Brain pericyte (primary cell): Measurements from ENCODE around the gene NMNAT3.
"Not testable (repeated sequence)": the region's sequence is repeated elsewhere in the genome, so short reads cannot be mapped to it uniquely, and the experiment has no call there.

Source experiments
- DNase-seq: peaks from one replicate; pipeline ENCODE4 v3.0.0-alpha.2; 2012; ENCODE audit warnings: low read depth, low spot score

The NMNAT3 gene

DNA sequence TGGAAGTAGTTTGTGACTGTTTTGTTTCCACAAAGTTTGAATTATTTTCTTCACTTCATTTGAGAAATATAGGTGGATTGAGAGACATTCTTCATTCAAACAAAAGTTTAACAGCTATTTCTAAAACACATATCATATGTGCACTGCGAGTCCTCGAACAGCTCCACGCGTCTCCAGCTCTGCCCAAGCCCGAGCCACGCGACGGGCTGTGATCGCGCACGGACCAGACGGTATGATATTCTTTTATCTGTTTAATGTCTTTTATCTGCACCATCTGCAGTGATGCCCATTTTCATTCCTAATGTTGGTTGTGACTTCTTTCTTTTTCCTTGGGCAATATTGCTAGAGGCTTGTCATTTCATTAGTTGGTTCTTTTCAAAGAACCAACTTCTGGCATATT is 94.1 kb downstream of the NMNAT3 start:
- not testable (repeated sequence) for DNase-seq

DNA sequence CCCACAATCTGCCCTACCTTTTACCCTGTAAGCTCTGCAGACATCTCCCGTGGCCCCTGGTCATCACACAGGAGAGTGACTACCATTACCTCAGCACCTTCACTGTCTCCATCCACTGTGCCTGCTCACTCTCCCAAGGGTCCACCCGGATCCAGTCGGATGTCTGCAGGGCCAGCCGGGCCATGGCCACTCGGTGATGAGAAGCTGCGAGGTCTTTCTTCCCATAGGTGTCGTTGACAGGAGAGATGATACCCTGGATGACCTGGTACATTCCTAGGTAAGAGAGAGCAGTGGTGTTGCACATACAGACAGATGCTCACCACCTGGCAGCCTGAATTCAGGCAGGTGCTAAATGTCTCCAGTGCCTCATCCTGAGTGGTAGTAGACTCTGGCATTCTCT is 99.0 kb downstream of the NMNAT3 start:
- DNase-seq, result no peak

DNA sequence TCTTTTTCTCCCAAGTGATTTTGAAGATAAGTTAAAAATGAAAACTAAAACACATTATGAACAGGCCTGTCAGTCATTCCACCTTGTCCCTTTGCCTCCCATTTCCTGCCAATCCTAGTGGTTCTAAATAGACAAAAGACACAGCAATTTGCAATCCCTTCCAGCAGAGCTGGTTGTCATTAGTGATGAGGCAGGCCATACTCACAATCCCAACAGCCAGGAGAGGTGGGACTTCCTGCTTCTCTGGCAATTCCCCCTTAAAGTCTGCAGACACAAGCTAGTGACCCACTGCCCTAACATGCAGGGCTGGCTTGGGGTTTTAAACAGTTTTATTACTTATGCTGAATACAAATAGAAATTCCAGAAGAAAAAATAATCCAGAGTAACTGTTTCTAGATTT is 99.9 kb downstream of the NMNAT3 start:
- DNase-seq, result no peak

DNA sequence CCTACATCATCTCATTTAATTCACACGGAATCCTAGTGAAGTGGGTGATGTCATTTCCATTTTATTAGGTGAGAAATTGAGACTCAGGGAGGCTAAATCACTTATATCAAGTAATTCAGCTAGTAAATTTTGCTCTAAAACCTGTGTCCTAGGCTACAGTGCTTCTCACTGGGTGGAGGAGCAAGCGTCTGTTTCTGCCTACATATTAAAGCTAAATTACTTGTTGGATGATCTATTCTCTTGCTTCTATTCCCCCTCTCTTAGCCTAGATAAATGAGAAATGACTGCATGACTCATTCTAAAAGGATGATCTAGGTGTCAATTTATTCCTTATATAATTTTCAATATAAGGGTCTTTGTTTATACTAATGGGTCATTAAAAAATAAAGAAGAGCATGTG is 100.4 kb downstream of the NMNAT3 start:
- no peak for DNase-seq

DNA sequence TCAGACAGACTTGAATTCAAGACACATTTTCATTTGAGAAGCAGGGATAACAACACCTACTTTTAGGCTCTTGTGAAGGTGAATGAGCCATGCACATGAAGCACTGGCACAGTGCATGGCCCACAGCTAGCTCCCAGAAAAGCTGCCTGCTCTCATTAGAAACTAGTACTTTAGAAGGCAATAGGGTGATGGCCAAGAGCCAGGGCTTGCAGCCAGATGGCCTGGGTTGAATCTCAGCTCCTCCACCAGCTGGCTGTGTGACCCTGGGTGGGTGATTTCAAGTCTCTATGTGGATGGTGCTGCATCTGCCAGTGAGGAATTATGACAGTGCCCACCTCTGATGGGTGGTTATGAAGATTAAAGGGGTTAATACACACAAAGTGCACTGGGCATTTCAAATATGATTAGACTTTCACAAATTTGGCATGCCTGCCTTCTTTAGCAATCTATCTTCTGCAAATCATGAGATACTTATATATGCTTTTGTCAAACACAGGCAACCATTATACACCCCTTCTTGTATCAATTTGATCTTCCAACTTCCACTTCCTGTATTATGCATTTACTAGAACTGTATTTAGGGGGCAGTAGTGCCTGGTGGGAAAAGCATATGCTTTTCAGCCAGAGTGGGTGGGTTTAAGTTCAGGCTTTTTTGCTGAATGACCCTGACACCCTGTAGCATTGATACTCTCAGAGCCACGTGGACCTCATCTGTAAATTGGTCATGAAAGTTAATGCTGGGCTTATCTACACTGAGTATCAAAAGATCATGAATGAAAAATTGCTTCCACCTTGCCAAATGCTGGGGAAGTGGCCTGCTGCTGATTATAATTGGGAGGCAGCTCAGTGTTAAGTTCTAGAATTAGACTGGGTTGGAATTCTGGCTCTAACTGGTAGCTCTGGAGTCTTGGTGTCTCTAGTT is 103.5 kb downstream of the NMNAT3 start:
- no peak for DNase-seq

DNA sequence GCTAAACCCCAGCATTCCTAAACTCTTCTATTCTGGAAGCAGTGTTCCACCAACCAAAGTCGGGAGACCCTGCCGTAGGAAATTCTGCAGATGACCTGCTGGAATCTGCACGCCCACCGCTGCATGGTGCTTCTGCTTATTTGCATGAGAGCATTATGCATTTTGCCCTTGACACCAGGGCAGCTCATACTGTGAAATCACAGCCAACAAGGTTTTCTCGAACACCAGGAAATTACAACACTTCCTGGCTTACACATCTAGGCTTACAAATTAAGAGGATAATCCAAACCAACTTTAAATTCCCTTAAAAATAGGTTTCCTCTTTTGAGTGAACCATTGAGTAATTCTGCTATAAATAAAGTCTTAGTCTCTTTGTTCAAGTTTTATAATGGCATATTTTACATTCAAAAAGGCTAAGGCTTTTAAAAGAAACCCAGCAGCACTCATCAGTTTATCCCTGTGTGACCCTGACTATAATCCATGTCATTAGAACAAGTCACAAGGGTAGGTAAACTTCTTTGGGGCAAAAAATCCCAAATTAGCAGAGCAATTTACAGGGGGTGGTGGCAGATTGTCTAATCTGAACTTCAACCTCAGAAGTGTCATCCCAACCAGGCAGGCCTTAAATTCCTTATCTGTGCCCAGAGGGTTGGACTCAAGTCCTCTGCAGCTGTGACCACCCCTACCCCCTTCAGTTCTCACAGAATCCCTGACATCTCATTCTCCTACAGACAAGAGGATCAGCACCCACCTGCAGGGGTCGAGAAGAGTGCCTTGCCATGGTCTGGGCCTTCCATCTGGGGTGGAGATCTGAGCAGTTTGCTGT is 104.7 kb downstream of the NMNAT3 start:
- DNase-seq, result no peak

DNA sequence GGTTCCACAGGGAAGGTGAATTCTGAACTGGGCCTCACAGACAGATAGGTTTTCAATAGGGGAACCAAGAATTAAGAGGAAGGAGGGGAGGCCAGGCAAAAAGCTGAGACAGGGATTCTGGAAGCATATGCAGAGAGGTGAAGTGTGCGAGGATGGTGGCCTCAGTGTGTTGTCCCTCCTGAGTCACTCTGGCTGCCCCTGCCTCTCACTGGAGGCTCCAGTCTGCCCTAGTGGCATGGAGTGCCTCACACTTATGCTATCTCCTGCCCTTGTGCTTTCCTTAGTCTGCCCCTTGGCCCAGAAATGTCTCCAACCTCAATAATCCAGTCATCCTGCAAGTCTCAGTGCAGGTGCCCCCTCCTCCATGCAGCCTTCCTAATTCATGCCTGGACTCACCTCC is 106.1 kb downstream of the NMNAT3 start:
- DNase-seq, result no peak

DNA sequence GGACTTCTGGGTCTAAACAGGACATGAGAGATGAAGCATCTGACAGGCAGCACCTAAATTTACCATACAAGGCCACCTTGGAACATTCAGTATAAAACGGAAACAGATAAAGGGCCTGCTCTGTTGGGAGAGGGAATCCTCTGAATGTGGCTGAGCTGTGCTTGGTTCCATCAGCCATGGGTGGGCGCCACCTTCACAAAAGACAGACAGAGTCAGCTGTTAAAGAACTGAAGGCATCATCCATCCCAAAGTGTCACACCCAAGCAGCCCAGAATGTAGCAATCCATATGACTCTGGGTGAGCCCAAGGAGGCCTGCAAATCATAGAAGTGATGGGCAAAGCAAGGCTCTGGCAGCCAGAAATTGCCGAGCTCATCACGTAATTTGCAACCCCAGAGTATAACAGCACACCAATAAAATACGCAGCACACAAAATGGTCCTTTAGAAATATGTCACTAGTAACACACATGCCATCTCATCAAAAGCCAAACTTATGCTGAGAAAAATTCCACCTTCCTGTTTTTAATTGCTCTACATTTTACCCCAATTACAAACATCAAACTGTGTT is 113.4 kb downstream of the NMNAT3 start:
- no peak for DNase-seq

DNA sequence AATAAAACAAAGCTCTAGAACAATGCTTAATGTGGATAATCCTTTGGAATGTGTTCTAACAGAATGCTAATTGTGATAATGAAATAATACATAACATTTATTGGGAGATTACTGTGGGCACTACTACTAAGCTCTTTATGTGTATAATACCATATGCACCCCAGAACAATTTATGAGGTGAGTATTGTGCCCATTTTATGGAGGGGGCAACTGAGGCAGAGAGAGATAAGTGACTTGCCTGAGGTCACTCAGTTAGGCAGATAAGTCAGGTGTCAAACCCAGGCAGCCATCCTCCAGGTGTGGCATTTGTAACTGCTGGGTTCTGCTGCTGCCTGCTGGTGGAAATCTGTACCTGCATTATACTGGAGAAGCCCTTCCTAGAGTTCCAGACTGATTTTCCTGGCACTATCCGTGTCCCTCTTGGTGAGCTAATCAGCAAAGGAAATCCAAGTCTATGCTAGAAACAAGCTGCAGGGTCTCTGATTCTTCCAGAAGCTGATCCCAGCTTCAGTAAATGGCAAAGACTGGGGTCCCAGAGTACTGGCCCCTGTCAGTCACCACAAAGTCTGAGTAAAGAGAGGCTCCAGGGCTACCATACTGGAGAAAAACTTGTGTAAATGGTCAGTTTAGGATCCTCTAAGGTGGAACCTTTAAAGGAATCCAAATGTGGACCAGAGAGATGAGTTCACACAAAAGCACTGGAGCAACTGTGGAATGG is 115.7 kb downstream of the NMNAT3 start:
- no peak for DNase-seq

DNA sequence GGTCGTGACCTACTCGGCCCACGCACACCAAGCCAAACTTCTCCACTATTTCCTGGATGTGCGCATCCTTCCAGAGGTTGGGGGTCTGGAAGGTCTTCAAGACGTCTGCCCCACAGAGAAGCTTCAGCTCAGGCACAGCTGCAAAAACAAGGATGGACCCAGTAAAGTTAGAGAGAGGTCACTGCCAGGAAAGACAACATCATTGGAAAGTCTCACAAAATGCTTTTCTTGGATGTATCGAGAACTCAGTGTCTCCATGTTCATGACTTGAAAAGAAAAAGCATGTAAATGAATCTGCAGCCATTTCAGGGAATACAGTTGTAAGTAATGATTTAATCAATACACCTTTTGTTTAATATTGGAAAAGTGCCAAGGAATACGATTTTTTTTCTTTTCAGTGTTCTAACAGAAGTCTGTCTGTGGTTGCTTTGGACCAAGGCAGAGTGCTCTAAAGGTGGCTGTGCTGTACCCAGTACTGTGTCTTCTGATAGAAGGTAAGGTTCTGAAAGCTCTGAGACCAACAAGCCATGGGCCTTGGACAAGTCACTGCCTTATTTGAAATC is 116.4 kb downstream of the NMNAT3 start:
- DNase-seq, result no peak

DNA sequence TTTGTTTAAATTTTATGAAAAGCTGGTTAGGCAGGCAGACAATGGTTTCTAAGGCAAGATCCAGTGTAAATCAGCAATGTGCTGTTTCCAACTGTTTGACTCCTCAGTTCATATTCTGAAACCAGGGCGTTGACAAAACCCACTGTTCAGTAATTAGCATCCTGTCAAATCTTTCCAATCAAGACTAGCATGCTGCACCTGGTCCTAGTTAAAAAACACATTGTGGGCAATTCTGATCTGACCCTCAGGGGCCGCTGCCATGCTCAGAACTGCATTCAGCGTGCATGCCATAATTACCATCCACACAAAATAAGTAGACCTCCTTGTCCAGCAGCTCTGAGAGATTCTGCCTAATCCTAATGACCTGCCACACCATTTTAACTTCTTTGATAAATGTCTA is 117.4 kb downstream of the NMNAT3 start:
- DNase-seq, result no peak

DNA sequence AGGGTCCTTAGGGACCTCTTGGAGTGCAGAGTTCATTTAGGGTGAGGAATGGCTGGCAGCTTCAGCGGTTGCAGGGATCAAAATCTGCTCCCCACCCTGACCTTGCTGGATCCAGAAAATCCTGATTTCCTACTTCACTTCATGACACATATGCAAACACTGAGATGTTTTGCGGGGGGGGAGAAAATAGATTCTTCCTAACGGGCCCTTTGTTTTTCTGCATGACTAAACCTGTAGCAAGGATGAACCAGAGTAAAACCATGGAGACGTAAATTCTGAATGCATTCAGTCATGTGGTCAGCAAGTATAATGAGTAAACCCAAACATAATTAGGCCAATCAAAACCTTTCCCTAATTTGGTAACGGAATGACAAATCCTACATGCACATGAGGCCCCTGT is 118.2 kb downstream of the NMNAT3 start:
- DNase-seq, result no peak

DNA sequence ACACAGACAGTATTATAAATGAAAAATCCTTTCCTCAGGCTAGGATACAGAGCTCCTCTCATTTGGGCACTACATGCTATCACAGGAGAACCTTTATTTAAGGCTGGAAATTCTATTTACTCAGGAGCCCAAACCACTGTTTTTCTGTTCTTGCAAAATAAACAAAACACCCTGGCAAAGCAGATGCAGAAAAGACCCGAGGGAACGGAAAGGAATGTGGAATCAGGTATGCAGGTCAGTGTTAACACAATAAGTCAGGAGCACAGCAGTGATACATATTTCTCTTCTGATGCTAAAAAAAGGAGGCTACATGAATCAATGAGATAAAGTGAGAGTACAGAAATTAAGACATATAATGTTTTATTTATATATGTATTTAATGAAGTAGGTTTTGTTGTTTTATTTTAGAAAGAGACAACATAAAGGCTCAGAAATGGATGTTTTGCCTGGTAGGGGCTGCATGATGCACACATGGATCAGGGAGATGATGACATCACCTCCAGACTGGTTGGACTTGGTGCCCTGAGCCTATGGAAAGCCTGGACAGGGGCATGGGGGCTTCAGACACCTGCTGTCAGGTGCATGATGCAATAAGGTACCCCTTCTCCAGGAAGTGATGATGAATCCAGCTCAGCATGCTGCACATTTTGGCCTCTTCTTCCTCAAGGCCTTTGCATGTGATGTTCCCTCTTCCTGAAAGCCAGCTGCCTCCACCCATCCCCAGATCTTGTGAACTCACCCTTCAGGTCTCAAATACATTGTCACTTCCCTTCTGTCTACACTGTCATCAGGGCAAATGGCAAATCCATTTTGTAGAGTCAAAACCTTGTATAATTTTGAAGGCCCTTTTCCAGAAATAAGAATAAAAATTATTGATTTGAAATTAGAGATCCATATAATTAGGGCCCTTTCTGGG is 119.2 kb downstream of the NMNAT3 start:
- no peak for DNase-seq

DNA sequence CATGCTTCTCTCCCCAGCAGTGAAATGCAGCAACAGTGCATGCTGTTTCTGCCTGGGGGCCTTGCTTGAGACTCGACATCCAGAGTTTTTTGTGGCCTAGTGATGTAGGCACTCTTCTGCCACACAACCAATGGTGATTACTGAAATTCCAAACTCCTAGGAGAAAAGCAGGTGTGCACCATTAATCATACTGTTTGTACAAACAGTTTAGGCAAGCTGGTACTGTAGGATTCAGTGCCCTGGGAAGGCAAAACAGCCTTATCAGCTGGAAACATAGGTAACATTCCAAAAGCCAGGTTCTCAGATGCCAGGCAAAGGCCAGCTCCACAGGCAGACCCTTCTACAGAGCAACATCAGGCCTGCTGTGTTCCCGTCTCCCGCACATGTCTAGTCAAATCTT is 120.7 kb downstream of the NMNAT3 start:
- no peak for DNase-seq

DNA sequence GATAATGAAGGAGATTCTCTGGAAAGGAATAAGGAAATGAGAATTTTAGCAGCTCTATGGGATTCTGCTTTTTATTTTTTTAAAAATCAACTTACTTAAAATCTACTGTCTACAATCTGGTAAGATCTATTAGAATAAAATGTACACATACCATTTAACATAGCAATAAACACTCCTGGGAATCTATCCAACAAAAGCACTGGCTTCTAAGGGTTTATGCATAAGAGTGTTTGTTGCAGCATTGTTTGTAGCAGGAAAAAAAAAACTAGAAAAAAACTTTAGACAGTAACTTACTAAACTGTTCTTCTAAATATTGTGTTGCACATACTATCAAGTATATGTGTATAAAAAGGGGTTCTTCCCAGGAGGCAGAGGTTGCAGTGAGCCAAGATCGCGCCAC is 122.5 kb downstream of the NMNAT3 start:
- DNase-seq, result no peak

DNA sequence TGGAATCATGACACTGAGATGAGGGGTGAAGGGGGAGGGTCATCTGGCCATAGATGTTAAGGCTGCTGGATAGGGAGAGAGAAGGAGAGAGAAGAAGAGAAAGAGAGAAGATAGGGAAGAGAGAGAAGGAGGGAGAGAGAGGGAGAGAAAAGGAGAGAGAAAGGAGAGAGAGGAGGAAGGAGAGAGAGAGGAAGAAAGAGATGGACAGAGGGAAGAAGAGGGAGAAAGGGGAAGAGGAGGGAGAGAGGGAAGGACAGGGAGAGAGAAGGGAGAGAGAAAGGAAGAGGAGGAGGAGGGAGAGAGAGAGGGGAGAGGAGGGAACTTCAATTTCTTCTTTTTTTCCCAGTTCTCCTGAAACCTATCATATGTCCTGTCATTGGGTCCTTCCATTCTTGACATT is 123.1 kb downstream of the NMNAT3 start:
- DNase-seq, result no peak

DNA sequence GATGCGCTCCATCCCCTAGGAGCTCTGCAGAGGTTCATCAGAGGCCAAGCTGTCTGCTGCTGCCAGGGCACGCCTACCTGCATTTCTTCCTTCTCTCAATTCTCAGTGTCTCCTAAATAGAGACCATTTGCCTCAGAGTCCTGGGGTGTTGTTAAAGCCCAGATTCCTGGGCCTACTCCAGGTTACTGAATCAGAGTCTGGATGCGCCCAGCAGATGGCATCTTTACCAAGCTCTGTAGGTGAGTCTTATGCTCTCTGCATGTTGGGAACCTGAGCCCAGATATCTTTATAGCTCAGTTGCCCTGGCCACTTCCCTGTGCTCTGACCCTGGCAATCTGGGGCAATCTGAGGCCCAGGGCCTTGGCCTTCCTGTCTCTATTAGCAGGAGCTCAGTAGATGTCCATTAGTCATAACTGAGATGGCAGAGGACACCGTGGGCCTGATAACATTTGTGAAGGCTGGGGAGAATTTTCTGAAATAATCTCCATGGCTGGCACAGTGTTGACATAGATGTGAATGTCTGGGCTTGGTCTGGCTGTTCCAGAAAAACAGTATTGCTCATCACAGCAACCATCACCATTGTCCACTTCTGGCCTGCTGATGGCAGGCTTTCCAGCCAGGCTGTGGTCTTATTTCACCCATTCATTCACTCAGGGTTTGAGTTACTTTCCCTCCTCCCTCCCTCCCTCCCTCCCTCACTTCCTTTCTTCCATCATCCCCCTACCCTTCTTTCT is 125.0 kb downstream of the NMNAT3 start:
- DNase-seq, result no peak

DNA sequence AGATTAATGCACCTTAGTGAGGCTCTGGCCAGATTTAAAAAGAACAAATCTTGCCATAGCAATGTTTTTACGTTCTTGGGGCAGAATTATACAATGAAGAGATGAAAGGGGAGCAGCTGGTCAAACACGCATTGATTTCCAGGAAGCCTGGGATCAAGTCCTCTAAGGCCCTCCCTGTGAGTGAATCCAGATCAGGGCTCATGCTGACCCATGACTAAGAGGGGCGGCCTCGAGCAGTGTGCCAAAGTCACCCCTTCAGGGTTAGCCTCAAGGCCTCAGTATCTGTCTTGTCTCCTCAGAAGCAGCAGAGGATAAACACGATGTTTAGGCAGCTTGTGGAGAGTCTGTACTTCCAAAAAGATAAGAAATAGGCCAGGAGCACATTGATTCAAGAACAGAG is 129.0 kb downstream of the NMNAT3 start:
- no peak for DNase-seq

DNA sequence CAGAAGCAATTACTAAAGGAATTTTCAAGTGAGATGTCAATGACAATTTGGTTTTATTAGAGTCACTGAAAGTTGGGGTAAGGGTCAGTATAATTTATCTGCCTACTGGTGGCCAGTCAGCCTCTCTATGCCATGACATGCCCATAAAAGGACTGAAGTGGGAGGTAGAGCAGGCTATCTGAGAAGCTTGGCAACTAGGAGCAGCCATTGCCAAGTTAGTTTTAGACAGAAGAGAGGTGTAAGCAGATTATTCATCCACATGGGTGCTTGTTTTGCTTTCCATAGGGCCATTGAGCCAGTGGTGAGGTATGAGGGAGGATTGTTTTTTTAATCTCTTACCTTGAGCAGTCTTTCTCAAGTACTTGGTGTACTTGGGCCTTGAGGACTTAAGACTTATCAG is 130.1 kb downstream of the NMNAT3 start:
- no peak for DNase-seq

DNA sequence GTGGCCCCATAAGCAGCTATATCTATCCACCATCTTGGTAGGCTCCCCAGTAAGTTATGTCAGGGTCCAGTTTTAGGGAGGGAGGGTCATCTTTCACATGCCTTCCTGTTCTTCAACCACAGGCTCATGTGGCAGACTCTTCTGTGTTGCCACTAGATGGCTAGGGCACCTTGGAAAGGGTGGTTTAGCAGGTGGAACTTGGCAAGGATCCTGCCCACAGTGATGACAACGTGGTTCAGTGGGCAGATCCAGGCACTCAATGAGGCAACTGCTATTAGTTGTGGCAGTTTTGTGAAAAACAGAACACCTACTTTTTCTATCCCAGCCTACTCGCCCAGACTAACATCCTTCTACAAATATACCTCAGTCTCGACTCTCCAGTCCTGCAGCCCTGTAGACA is 131.0 kb downstream of the NMNAT3 start:
- DNase-seq, result no peak
